Measurements from ENCODE around the gene WWOX. TPM values are rescaled to one million over a fixed set of nuclear protein-coding genes. Genes with fewer than 3 reads are reported as not detected.

The WWOX gene
- polyA plus RNA-seq, 1 donor from 2014 or later, result 25.6 TPM

DNA sequence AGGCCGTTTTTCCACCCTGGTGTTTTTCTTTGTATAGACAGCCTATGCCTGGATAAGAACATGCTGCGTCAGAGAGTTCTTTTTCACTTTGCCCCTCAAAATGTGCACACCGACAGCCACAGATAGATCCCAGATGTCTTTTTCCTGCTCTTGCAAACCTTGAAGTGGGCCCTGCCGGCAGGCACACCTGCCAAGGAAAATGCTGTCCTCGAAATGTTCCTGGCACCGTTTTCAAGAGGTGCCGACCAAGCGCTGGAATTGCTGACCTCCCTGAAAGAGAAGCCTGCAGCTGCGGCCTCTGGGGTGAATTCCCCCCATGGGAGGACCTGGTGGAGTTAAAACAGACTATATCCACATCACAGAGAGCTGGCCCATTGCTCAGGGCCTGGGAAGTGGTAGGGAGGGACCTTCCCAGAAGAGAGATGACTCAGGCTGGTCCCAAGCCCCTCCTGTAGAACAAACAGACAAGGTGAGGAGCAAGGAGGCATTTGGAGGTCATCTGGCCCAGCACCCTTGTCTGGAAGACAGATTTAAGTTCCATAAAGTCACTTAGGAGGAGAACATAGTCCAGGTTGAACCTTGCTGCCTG lies 833.0 kb downstream of the WWOX start:
- Histone ChIP-seq H2AFZ (ENCODE audit: low read depth, low read length) (no peak overlapping the region), H3K27me3 (ENCODE audit: insufficient read depth, low read depth, low read length) (no peaks in the 10 kb centered on the region), H3K4me3 (ENCODE audit: low read length) (no peak overlapping the region), H3K9me3 (ENCODE audit: low read length) (no peaks in the 10 kb centered on the region), H3K9me2 (ENCODE audit: insufficient read depth, low read length) (no peaks in the 10 kb centered on the region), H3K79me2 (replicated peaks; ENCODE audit: insufficient read depth, low read length) (no peaks in the 10 kb centered on the region), H3K9ac (ENCODE audit: low read length) (no peak overlapping the region), H3K36me3 (ENCODE audit: insufficient read depth, low read length) (no peaks in the 10 kb centered on the region), H3K27ac (ENCODE audit: low read length) (no peak overlapping the region), H4K20me1 (ENCODE audit: insufficient read depth) (no peaks in the 10 kb centered on the region), H3K4me2 (ENCODE audit: low read length) (no peak overlapping the region), H3F3A (ENCODE audit: insufficient read depth, low read length, poor library complexity, severe bottlenecking) (no peaks in the 10 kb centered on the region)
- TF ChIP-seq EZH2 (IDR thresholded peaks at IDR 0.05; ENCODE audit: borderline replicate concordance, insufficient read depth, low read length, poor library complexity, severe bottlenecking), result no peak
- TF ChIP-seq EP300 (conservative IDR thresholded peaks at IDR 0.05; ENCODE audit: poor library complexity, severe bottlenecking), result no peak
- TF ChIP-seq, protein P1, sequence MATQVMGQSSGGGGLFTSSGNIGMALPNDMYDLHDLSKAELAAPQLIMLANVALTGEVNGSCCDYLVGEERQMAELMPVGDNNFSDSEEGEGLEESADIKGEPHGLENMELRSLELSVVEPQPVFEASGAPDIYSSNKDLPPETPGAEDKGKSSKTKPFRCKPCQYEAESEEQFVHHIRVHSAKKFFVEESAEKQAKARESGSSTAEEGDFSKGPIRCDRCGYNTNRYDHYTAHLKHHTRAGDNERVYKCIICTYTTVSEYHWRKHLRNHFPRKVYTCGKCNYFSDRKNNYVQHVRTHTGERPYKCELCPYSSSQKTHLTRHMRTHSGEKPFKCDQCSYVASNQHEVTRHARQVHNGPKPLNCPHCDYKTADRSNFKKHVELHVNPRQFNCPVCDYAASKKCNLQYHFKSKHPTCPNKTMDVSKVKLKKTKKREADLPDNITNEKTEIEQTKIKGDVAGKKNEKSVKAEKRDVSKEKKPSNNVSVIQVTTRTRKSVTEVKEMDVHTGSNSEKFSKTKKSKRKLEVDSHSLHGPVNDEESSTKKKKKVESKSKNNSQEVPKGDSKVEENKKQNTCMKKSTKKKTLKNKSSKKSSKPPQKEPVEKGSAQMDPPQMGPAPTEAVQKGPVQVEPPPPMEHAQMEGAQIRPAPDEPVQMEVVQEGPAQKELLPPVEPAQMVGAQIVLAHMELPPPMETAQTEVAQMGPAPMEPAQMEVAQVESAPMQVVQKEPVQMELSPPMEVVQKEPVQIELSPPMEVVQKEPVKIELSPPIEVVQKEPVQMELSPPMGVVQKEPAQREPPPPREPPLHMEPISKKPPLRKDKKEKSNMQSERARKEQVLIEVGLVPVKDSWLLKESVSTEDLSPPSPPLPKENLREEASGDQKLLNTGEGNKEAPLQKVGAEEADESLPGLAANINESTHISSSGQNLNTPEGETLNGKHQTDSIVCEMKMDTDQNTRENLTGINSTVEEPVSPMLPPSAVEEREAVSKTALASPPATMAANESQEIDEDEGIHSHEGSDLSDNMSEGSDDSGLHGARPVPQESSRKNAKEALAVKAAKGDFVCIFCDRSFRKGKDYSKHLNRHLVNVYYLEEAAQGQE (IDR thresholded peaks at IDR 0.05; ENCODE audit: borderline replicate concordance), result no peak
- TF ChIP-seq MXI1 (conservative IDR thresholded peaks at IDR 0.05; ENCODE audit: poor library complexity, severe bottlenecking), result no peak
- TF ChIP-seq POLR2AphosphoS5 (IDR thresholded peaks at IDR 0.05), result no peak
- no peak for TF ChIP-seq RAD21 (conservative IDR thresholded peaks at IDR 0.05)
- TF ChIP-seq TAF1 (IDR thresholded peaks at IDR 0.05; ENCODE audit: low read depth), result no peak
- TF ChIP-seq SMC3 (conservative IDR thresholded peaks at IDR 0.05; ENCODE audit: poor library complexity), result no peak
- TF ChIP-seq, protein P2, sequence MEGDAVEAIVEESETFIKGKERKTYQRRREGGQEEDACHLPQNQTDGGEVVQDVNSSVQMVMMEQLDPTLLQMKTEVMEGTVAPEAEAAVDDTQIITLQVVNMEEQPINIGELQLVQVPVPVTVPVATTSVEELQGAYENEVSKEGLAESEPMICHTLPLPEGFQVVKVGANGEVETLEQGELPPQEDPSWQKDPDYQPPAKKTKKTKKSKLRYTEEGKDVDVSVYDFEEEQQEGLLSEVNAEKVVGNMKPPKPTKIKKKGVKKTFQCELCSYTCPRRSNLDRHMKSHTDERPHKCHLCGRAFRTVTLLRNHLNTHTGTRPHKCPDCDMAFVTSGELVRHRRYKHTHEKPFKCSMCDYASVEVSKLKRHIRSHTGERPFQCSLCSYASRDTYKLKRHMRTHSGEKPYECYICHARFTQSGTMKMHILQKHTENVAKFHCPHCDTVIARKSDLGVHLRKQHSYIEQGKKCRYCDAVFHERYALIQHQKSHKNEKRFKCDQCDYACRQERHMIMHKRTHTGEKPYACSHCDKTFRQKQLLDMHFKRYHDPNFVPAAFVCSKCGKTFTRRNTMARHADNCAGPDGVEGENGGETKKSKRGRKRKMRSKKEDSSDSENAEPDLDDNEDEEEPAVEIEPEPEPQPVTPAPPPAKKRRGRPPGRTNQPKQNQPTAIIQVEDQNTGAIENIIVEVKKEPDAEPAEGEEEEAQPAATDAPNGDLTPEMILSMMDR (IDR thresholded peaks at IDR 0.05; ENCODE audit: poor library complexity, severe bottlenecking), result no peak

DNA sequence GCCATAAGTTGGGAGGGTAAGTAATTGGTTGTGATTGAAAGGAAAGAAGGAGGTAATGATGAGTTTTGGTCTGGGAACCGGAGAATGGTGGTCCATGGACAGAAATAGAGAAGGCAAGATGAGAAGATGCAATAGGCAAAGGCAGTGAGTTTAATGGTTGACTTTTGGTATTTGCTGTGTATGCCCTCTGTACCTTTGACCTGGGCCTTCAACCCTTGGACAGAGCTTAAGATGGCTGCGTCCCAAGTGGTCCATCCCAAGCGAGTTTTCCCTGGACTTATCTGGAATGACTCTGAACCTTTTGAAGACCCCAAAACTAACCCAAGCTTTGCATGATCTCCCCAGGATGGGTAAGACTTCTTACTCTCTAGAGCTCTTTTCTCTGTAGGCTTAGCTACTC lies 836.6 kb downstream of the WWOX start:
- Histone ChIP-seq H3K27me3 (ENCODE audit: insufficient read depth, low read depth, low read length) (no peaks in the 10 kb centered on the region), H3K36me3 (ENCODE audit: insufficient read depth, low read length) (no peaks in the 10 kb centered on the region), H4K20me1 (ENCODE audit: insufficient read depth) (no peaks in the 10 kb centered on the region), H3K79me2 (replicated peaks; ENCODE audit: insufficient read depth, low read length) (no peaks in the 10 kb centered on the region), H3K9ac (ENCODE audit: low read length) (no peak overlapping the region), H3K9me3 (ENCODE audit: low read length) (no peaks in the 10 kb centered on the region), H3K27ac (ENCODE audit: low read length) (no peak overlapping the region), H3K9me2 (ENCODE audit: insufficient read depth, low read length) (no peaks in the 10 kb centered on the region), H3K4me3 (ENCODE audit: low read length) (no peak overlapping the region), H3F3A (ENCODE audit: insufficient read depth, low read length, poor library complexity, severe bottlenecking) (no peaks in the 10 kb centered on the region), H2AFZ (ENCODE audit: low read depth, low read length) (no peak overlapping the region), H3K4me2 (ENCODE audit: low read length) (no peak overlapping the region)
- TF ChIP-seq SMC3 (conservative IDR thresholded peaks at IDR 0.05; ENCODE audit: poor library complexity), result no peak
- TF ChIP-seq, protein P2 (IDR thresholded peaks at IDR 0.05; ENCODE audit: poor library complexity, severe bottlenecking), result no peak
- TF ChIP-seq EP300 (conservative IDR thresholded peaks at IDR 0.05; ENCODE audit: poor library complexity, severe bottlenecking), result no peak
- TF ChIP-seq RAD21 (conservative IDR thresholded peaks at IDR 0.05), result no peak
- TF ChIP-seq EZH2 (IDR thresholded peaks at IDR 0.05; ENCODE audit: borderline replicate concordance, insufficient read depth, low read length, poor library complexity, severe bottlenecking), result no peak
- no peak for TF ChIP-seq MXI1 (conservative IDR thresholded peaks at IDR 0.05; ENCODE audit: poor library complexity, severe bottlenecking)
- TF ChIP-seq, protein P1 (IDR thresholded peaks at IDR 0.05; ENCODE audit: borderline replicate concordance), result no peak
- TF ChIP-seq POLR2AphosphoS5 (IDR thresholded peaks at IDR 0.05), result no peak
- no peak for TF ChIP-seq TAF1 (IDR thresholded peaks at IDR 0.05; ENCODE audit: low read depth)

All from neural cell (in vitro differentiated cells).